Measurements from ENCODE around the gene NAA16.

DNA sequence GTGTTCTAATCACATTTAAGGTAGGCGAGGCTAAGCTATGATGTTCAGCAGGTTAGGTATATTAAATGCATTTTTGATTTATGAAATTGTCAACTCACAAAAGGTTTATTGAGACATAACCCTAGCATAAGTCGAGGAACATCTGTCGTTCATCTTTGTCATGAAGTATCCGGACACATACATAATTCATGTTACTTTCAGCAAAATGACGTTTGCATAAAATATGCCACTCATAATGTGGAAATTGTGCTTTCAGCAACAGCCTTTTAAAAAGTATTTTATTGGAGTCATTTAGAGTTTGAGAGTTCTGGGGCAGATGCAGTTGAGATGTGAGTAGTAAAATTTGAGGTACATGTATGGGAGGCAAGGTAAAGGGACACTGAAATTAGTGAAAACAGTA, 66.4 kb downstream of the NAA16 start:
- TF ChIP-seq, protein P1, sequence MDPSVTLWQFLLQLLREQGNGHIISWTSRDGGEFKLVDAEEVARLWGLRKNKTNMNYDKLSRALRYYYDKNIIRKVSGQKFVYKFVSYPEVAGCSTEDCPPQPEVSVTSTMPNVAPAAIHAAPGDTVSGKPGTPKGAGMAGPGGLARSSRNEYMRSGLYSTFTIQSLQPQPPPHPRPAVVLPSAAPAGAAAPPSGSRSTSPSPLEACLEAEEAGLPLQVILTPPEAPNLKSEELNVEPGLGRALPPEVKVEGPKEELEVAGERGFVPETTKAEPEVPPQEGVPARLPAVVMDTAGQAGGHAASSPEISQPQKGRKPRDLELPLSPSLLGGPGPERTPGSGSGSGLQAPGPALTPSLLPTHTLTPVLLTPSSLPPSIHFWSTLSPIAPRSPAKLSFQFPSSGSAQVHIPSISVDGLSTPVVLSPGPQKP (IDR thresholded peaks at IDR 0.05; ENCODE audit: borderline replicate concordance, low read depth, low read length) = no peak
- no peak for TF ChIP-seq CTCF (conservative IDR thresholded peaks at IDR 0.05; ENCODE audit: low read depth, low read length)
- no peak for TF ChIP-seq POLR2A (IDR thresholded peaks at IDR 0.05; ENCODE audit: low read depth, low read length)
- TF ChIP-seq RAD21 (IDR thresholded peaks at IDR 0.05; ENCODE audit: low read length) = no peak
- TF ChIP-seq BHLHE40 (IDR thresholded peaks at IDR 0.05; ENCODE audit: low read depth, low read length) = no peak
- TF ChIP-seq, protein P2, sequence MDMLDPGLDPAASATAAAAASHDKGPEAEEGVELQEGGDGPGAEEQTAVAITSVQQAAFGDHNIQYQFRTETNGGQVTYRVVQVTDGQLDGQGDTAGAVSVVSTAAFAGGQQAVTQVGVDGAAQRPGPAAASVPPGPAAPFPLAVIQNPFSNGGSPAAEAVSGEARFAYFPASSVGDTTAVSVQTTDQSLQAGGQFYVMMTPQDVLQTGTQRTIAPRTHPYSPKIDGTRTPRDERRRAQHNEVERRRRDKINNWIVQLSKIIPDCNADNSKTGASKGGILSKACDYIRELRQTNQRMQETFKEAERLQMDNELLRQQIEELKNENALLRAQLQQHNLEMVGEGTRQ (IDR thresholded peaks at IDR 0.05; ENCODE audit: low read depth, low read length) = no peak
- no peak for TF ChIP-seq MXI1 (IDR thresholded peaks at IDR 0.05; ENCODE audit: borderline replicate concordance, low read depth, low read length)
- no peak for TF ChIP-seq FOS (IDR thresholded peaks at IDR 0.05; ENCODE audit: low read depth, low read length)
- no peak for TF ChIP-seq NFE2L2 (IDR thresholded peaks at IDR 0.05; ENCODE audit: low read depth, low read length)
- no peak for TF ChIP-seq MAZ (IDR thresholded peaks at IDR 0.05; ENCODE audit: borderline replicate concordance, low read depth, low read length)
- no peak for TF ChIP-seq SMC3 (IDR thresholded peaks at IDR 0.05; ENCODE audit: low read depth, low read length)

Data from IMR-90 (cell line).